ENCODE measurements around the gene SLC5A10.
"Not testable (repeated sequence)": the region's sequence is repeated elsewhere in the genome, so short reads cannot be mapped to it uniquely, and the experiment has no call there.

SLC5A10 gene

DNA sequence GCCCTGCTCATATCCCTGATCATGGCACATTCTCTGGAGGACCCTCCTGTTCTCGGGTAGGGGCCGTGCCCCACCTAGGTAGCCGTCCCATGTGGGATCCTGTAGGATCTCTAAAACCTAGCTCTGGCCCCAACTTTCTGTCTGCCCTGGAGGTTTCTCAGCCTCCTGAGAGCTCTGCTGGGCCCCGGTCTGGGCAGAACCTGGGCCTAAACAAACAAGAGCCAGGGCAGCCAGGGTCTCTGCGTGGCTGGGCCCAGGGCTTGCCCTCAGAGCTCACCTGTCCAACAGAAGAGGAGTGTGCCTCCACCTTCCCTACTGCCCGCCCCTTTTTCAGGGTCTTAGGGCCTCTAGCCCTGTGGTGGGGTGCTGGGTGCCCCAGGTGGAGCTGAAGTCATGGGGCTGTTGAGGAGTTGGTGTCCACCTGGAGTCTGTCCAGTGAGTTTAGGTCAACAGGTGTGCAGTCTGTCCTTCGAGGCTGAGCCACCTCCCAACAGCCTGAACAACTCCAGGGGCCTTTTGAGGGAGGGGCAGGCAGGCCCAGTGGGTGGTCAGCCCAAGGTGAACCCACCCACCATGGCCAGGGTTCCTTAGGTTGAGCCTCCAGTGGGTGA is 69.2 kb downstream of the SLC5A10 start:
- DNase-seq: not testable (repeated sequence)

DNA sequence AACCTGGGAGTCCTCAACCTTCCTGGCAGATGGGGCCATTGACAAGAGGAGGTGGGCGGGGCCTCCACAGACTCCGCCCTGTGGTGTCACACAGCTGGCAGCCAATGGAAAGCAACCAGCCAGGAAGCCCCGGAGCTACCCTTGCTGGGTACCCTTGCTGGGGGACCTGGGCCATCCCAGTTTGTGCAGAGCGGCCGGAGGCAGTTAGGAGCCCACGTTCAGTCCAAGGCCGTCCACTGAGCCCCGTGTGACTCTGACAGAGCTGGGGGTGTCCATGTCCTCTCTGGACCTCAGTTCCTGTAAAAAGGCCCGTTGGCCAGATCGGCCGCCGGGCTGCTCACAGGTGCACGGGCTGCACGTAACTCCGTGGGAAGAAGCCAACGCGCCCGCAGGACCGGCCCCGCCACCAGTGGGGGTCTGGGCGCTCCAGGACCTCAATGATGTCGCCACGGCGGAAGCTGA is 69.7 kb downstream of the SLC5A10 start:
- no peak for DNase-seq

DNA sequence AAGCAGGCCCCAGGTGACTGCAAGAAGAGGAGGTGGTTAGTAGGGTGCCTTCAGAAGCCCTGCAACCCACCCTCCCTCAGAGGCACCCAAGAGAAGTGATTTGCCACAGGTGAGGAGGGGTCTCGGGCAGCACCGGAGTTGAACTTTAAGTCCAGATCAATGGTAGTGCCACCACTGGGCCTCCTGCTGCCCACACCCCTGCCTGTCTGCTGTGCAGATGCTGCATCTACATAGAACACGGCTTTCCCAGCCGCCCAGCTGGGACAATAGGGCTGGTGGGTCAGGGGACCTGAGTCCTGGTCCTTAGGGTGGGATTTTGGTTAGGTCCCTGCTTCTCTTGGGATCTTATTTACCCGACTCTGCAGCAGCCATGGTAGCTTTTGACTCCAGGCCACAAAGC is 70.2 kb downstream of the SLC5A10 start:
- DNase-seq: no peak

DNA sequence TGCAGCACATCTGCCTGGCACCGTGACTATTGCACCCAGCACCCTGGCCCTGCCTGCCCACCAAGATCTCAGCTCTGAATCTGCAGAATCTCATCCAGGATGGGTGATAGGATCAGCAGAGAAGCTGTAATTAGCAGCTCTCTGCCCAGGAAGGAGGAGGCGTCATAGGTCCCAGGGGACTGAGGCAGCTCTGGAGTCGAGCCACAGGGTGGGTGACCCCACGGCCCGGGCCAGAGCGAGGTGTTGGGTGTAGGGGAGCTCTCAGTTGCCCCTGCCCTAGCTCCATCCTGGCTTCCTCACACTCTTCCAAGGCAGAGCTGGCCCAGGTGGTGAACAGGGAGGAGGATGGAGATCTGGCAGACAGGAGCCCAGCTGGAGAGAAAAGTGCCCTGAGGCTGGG is 70.8 kb downstream of the SLC5A10 start:
- DNase-seq: no peak

DNA sequence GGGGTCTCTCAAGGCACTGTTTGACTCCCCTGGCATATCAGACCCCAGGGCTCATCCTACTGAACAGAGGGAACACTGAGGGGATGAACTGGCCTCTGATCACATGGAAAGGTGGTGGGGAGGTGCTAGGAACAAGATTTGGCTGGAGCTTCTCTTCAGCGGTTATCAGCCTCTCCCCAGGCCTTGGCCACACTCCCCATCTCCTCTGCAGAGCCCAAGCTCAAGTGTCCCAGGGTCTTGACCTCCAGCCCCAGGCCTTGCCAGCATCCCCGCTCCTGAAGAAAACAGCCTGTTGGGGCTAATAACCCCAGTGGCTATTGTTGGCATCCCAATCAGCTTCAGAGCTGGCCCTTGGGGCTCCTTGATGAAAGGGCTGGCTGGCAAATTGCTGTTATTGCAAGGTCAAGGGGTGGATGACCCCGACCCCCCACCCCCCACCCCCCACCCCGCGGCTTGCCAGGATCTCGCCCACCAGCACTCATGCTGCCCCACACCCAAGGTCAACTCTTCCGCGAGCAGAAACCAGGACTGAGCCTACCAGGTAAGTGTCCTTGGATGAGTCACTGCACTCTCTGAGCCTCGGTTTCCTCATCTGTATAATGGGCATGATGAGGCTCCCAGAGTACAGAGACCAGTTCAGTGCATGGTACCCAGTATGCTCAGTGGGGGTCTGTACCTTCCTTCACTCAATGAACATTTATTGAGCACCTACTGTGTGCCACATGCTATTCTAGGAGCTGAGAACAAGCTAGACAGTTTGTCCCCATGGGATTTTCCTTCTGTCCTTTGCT is 71.4 kb downstream of the SLC5A10 start:
- DNase-seq: no peak

DNA sequence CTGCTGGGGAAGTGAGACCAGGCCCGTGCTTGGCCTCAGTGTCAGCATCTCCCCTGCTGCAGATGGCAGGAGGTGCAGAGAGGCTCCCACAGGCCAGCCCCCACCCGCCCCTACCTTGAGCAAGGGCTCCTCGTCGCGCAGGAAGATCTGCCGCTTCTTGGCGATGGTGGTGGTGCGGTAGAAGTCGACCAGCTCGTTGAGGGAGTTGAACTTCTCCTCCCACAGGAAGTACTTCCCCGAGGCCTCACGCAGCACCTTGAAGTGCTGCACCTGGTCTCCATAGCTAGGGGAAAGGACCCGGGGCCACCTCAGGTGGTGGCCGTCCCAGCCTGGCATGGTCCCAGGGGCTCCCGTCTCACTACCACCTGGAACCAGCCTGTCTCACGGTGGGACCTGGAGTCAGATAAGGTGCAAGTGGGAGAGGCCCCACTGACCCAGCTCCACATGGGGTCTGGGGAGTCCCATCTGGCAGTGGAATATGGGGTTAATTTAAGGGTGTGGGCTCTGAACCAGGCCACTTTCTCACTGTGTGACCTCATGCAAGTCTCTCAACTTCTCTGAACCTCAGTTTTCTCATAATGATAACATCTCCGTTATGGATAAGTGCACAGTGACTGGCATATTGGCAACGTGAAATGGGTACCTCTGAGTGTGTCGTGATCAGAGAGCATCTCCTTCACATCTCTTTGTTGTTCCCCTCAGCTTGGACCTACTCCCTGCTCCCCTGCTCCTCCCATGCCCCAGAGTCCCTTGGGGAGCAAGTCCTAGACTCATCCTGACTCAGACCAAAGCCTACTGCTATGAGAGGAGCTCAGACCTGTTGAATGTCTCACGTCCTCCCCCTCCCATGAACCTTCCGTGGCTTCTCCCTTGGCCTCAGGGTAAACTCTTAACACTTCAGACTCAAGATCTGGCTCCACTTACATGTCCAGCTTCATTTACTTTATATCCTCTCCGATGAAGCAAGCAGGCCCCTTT is 72.4 kb downstream of the SLC5A10 start:
- no peak for DNase-seq

DNA sequence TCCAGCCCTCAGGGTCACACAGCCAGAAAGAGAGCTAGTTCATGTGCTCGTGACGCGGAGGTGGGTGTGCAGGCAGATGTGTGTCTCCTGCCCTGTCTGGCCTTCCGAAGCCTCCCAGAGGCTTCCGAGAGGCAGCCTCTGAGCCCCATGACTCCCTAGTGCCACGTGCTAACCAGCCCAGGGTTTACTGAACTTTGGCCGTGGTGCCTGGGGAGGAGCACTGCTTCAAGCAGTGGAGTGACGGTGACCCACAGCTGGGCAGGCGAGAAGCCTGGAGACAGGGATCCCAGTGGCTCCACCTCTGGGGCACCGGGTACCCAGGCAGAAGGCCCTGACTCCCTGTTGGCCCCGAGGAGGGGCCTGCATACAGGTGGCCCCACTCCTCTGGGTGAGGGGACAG is 76.7 kb downstream of the SLC5A10 start:
- DNase-seq: not testable (repeated sequence)

DNA sequence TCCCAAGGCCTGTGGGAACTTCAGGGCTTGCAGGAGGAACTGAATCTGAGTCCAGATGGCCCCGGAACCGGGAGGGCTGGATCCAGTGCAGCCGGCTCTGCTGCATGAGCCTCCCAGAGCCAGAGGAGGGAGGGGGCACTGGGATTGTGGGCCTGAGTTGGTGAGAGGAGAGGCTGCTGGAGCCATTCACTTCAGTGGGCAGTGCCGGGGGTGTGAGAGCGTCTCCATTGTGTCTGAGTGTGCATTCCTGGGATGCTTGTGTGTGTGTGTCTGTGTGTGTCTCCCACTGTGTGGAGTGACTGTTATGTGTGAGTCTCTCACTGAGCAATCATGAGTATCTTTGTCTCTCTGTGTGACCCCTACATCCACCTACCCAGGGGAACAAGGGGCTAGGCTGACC is 77.8 kb downstream of the SLC5A10 start:
- DNase-seq: not testable (repeated sequence)

DNA sequence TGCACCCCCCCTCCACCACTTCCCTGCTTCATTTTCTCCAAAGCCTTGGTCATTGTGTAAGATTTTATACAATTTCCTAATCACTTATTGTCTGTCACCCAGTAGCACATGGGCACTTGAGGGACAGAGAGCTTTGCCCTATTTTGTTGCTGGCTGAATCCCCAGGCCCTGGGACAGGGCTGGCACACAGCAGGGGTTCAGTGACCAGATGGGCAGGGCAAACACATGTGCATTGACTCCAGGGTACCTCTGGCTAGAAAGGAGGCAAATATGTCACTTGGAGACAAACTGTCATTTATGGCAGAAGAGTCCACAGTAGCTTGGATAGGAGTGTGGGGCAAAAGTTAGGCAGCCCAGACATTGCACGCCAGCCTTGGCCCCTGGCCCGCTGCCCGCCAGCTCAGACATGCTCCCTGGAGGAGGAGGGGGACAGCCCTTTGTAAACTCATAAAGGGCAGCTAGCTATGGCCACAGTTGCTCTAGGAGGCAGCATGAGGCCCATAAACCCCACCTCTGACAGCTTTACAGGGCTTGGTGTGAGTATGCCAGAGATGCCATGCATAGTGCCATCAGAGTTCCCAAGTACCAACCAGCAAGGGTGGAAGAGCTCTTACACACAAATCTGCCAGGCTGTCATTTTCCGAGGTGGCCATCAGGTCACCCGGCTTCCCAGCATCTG is 78.9 kb downstream of the SLC5A10 start:
- DNase-seq: not testable (repeated sequence)

DNA sequence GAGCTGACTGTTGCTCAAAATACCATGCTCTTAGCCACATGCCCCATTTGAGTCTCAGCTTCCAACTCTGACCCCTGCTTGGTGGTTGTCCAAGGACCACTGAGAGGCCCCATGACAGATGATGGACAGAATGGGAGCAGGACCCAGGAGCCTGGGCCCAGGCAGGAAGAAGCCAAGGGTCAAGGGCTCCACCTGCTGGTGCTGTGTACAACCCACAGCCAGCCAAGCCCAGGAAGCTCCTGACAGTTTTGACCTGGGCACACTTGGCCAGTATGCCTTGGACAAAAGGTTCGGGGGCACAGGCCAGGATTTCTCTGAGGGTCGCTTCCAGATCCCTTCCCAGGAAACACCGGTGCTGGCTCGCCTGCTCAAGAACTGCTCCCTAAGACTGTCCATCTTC is 79.8 kb downstream of the SLC5A10 start:
- DNase-seq: not testable (repeated sequence)

DNA sequence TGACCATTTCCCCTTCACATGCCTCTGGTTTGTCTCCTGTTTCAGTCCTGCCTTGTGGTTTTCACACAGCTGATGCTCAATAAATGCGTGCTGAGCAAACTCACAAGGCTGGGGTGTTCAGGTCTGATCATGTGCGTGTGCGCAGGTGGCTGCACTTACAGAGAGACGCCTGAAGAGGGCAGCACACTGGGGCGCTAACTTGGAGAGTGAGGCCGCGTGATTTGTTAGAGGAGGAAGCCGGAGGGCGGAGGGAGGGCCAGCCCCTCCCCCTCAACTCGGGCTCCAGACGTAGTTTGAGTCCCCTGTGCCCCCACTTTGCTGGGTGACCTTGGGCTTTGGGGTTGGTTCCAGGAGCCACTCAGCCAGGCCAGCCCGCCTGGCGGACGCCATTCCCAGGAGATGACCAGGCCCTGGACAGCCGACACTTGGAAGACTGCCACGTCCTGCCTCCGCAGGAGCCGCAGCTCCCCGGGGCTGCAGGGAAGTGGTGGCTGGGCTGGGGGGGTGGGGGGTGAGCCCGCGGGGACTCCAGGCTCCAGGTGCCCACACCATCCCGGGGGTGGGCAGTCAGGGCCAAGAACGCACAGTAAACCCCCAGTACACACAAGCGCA is 80.5 kb downstream of the SLC5A10 start:
- DNase-seq: not testable (repeated sequence)

DNA sequence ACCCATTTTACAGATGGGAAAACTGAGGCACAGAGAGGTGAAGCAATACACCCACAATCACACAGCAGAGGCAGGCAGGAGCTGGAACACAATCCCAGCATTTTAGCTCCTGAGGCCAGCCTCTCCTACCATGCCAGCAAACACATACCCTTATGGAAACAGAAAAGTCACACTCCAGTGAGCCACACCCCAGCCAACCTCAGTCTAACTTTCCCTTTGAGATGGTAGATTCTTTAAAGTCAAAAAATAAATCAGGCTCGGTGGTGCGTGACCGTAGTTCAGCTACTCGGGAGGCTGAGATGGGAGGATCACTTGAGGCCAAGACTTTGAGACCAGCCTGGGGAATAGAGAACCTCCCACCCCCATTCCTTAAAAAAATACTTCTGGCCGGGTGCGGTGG is 84.2 kb downstream of the SLC5A10 start:
- not testable (repeated sequence) for DNase-seq

DNA sequence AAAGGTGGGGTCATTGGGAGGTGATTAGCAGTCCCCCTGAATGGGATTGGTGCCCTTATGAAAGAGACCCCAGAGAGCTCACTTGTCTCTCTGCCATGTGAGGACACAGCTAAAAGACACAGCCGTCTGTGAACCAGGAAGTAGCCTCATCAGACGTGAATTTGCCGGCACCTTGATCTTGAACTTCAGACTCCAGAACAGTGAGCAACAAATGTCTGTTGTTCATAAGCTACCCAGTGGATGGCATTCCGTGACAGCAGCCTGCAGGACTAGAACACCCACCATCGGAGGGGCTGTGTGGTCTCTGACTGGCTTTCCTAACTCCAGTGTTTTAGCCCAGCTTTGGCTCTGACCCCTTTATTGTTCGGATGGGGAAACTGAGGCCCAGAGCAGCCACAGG is 85.6 kb downstream of the SLC5A10 start:
- not testable (repeated sequence) for DNase-seq

DNA sequence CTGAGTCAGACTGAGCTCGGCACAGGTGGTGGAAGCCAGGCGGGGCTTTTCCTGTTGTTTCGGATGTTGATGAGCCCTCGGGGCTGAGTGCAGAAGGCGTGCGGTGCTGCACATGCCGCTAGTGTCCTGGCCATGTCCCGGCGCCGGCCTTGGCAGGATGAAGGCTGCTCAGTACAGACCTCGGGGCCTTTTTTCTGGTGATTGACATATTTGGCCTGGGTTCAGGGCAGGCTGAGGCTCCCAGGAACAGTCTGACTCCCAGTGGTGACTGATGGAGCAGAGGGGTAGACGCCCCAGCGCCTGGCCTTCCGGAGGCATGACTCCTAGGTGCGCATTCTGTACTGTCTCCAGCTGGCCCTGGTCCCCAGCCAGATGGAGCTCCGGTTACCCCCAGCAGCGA is 86.0 kb downstream of the SLC5A10 start:
- DNase-seq: not testable (repeated sequence)

DNA sequence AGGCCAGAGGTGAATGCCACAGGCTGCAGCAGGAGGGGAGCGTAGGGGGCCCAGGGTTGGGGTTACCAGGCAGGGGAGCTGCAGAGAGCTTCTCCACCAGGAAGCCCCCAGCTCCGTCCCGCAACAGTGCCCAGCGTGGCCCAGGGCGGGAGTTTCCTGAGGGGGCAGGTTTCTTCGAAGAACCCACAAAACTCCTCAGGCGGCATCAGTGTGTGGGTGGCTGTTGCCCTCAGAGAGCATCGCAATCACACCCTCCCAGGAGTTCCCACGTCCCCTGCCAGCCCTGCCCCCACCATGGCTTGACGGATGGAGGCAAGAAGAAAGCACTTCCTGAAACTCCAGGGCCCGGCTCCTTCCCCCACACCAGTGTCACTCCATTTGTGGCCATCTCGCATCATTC is 86.8 kb downstream of the SLC5A10 start:
- DNase-seq: not testable (repeated sequence)

DNA sequence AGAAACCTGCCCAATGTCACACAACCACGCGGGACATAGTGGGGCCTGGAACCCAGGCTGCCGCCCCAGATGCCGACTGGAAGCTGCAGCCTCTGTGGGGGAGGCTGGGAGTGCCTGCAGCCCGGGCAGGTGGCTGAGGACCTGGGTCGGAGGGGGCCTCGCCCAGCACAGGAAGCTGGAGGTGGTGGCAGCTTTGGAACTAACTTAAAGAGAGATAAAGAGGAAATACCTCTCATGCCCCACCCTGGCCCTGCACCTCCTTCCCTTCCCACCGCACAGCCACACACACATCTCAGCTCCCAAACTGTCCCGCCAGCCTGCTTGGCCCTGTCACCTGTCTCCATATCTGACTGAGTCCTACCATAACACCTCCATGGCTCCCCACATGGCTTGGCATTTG is 88.4 kb downstream of the SLC5A10 start:
- not testable (repeated sequence) for DNase-seq

DNA sequence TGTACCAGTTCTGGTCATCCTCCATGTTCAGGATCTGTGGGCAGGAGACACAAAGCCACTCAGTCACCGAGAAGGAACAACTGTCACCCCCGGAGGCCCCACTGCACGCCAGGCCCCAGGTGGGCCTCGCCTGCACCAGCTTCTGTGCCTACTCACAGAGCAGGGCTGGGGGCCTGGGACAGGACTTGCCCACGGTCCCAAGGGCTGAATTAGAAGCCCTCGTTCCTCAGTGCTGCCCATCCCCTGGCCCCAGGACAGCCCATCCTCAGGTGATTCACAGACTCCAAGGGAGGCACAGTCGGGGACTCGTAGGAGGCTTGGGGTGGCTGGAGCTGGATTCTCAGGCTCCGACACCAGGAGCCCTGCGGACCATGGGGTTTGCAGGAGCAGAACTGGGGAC is 89.9 kb downstream of the SLC5A10 start:
- not testable (repeated sequence) for DNase-seq

DNA sequence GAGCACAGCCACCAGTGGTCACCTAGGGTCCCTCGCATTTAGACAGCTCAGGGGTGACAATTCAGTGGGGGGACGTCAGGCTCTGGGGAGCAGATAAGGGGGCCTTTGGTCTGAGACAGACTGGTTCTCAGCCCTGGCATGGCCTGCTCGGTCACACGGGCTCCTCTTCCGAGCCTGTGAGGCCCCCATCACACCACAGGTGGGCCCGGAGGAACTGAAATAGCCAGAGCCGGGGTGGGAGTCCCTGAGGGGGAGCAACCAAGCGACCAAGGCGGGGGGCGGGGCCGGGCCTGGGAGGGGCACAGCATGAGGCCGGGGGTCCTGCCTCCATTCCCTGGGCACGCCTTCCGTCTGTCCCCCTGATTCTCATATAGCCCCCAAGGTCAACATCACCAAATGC is 90.4 kb downstream of the SLC5A10 start:
- not testable (repeated sequence) for DNase-seq

DNA sequence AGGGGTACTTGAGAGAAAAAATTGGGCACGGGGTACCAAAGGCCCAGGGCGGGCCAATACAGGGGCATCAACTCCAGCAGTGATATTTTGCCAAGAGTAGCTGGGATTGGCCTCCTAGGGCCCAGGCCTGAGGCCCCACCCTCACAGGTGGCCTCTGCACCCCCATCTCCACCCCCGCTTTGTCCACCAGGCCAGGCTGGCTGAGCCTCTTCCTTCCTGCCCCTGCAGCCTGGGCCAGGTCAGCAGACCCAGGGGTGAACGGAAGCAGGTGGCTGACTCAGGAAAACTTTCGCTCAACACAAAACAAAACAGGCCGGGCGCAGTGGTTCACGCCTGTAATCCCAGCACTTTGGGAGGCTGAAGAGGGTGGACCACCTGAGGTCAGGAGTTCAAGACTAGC is 91.1 kb downstream of the SLC5A10 start:
- not testable (repeated sequence) for DNase-seq

DNA sequence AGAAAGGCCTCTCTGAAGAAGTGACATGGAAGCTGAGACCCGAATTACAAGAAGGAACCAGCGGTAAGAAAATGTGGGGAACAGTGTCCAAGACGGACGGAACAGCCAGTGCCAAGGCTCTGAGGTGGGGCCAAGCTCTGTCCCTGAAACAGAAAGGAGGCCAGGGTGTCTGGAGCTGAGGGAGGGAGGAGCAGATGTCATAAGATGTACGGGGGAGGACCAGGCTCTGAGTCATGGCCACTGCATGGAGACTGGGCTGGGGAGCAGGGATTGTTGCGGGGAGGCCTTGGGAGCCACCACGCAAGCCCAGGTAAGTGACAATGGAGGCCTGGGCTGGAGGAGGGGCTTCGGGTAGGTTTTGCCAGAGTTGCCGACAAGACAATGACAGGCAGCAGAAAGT is 92.7 kb downstream of the SLC5A10 start:
- DNase-seq: not testable (repeated sequence)

DNA sequence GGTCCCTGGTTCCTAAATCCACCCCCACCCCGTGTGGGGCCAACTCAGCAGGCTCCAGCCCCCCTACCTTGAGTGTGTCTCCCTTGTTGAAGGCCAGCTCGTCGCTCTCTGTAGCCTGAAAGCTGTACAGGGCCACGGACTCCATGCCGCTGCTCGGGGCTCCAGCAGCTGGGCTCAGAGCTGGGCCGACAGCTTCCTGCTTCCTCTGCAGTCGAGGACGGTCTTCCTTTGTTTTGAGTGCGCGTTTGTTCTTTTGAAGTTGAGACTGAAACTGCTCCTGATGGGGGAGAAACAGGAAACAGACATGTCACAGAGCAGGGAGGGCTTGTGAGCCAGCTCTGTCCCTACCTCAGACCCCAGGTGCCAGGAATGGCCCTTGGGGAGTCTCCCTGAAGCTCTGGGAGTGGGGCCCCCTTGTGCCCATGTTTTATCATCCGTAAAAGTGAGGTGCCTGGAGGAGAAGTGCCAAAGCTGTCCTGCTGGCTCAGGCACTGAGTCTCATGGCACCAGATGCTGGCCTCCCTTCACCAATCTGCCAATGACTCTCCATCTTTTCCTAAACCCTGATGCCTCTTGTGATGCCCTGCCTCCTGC is 94.9 kb downstream of the SLC5A10 start, which contains the start of gene GRAP:
Gene GRAP, minus strand, starts transcription at position 176 of the 594 bp plus-strand sequence. Its CDS starts 31 bp downstream, at position 145.
- not testable (repeated sequence) for DNase-seq

Measured in midbrain (tissue), 1 donor.